HG03442 (cell line): Measurements from ENCODE around the gene FGD6.

Experiments
- ATAC-seq: cut with Tn5 transposase; IDR thresholded peaks from one replicate; pipeline ENCODE4 v1.9.1; 2021; ENCODE audit warnings: mild to moderate bottlenecking, moderate library complexity; ENCODE audit not compliant: unreplicated experiment

The FGD6 gene

GRCh38 chr12:95034750-95035149 lies 182.5 kb downstream of the FGD6 start:
- ATAC-seq = no peak
